ENCODE results near the gene KRTAP12-1.

KRTAP12-1 gene

GRCh38 chr21:44710756-44711326, 28.9 kb upstream of the KRTAP12-1 start:
- no peak for DNase-seq

- DNase-seq = no peak
Observed at GRCh38 chr21:44710294-44710665, 28.3 kb upstream of the KRTAP12-1 start.

- DNase-seq = peak; percentile 74
Observed at GRCh38 chr21:44709426-44710293, 27.7 kb upstream of the KRTAP12-1 start.

GRCh38 chr21:44708866-44709425, 27.0 kb upstream of the KRTAP12-1 start:
- DNase-seq = no peak

GRCh38 chr21:44708213-44708865, 26.4 kb upstream of the KRTAP12-1 start:
- no peak for DNase-seq

GRCh38 chr21:44706706-44707581, 25.0 kb upstream of the KRTAP12-1 start:
- no peak for DNase-seq

- DNase-seq = no peak
Observed at GRCh38 chr21:44706026-44706705, 24.2 kb upstream of the KRTAP12-1 start.

GRCh38 chr21:44704636-44705001, 22.7 kb upstream of the KRTAP12-1 start:
- DNase-seq = no peak

GRCh38 chr21:44703731-44704635, 22.0 kb upstream of the KRTAP12-1 start:
- DNase-seq = no peak

GRCh38 chr21:44702973-44703730, 21.2 kb upstream of the KRTAP12-1 start:
- DNase-seq = peak; percentile 41

- DNase-seq = no peak
Observed at GRCh38 chr21:44702111-44702972, 20.4 kb upstream of the KRTAP12-1 start.

GRCh38 chr21:44701541-44701940, 19.6 kb upstream of the KRTAP12-1 start:
- DNase-seq = no peak

GRCh38 chr21:44701023-44701400, 19.0 kb upstream of the KRTAP12-1 start:
- DNase-seq = no peak

- DNase-seq = no peak
Observed at GRCh38 chr21:44700101-44701022, 18.4 kb upstream of the KRTAP12-1 start.

- DNase-seq = no peak
Observed at GRCh38 chr21:44699502-44700001, 17.6 kb upstream of the KRTAP12-1 start.

- no peak for DNase-seq
Observed at GRCh38 chr21:44697811-44698734, 16.1 kb upstream of the KRTAP12-1 start.
